ENCODE results near the gene AKAP9. TPM values are rescaled to one million over a fixed set of nuclear protein-coding genes. Genes with fewer than 3 reads are reported as not detected.

AKAP9 gene
- total and polyA plus RNA-seq, 9 of the 15 experiments (the other 6 are each of a cell fraction or from before 2014, with no cell fraction given) = 25.5 to 80.9 (median 46.3) TPM

DNA sequence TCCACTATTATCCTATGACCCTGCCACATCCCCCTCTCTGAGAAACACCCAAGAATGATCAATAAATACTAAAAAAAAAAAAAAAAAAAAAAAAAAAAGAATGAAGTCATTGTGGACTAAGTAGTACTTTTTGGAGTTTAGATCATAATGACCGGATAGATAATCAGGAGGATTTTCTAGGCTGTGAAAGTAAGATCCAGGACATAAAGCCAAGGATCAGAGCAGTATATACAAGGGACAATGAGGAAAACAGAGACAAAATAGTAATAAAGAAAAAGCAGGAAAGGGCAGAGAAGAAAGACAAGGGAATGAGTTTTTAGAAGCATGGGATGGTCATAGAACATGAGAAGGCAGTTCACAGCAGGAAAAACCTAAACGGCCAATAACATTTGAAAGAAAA, 87.6 kb downstream of the AKAP9 start:
- Histone ChIP-seq H3K4me2 (ENCODE audit: insufficient read depth, low read length) (no peak overlapping the region), H3K27ac (ENCODE audit: extremely low read depth, low read depth, low read length) (no peak overlapping the region), H4K20me1 (replicated peaks; ENCODE audit: control insufficient read depth, insufficient read depth, low read length) (no peaks in the 10 kb centered on the region), H3K4me1 (replicated peaks in 1 of 2; ENCODE audit: control insufficient read depth in 2 of 2, insufficient read depth in 2 of 2, low read length in 2 of 2) (no peaks in the 10 kb centered on the region), H3K9ac (ENCODE audit: insufficient read depth in 1 of 2, low read depth in 2 of 2, low read length in 2 of 2) (no peak overlapping the region), H3K4me3 (no peak overlapping the region), H3K9me3 (replicated peaks; ENCODE audit: control insufficient read depth, insufficient read depth, low read depth, low read length) (no peaks in the 10 kb centered on the region), H3K27me3 (ENCODE audit: control insufficient read depth in 2 of 2, insufficient read depth in 2 of 2, low read length in 2 of 2) (no peaks in the 10 kb centered on the region), H3K9me1 (ENCODE audit: control insufficient read depth, insufficient read depth, low read length) (no peaks in the 10 kb centered on the region), H3K36me3 (ENCODE audit: control insufficient read depth, insufficient read depth, low read length) (peaks cover 46% of the 10 kb centered on the region), H2AFZ (ENCODE audit: low read depth, low read length) (no peak overlapping the region), H3K79me2 (ENCODE audit: control insufficient read depth, insufficient read depth, low read length) (no peaks in the 10 kb centered on the region)
- in situ Hi-C loops (cut with MboI) = no loop called here
- intact Hi-C loops (cut with micrococcal nuclease) = no loop called here
- ATAC-seq (no peak), FAIRE-seq (no peak), DNase-seq (ENCODE audit: extremely low read depth in 1 of 4, low spot score in 3 of 4) (no peak)
- TF ChIP-seq OTX1 (CRISPR knock-in tag; IDR thresholded peaks at IDR 0.05) (no peak), MEF2A (IDR thresholded peaks at IDR 0.05; ENCODE audit: control insufficient read depth, low read depth, low read length) (no peak), SRSF1 (IDR thresholded peaks at IDR 0.05; ENCODE audit: low read depth, low read length) (no peak), MAFK (IDR thresholded peaks at IDR 0.05; ENCODE audit: low read length) (no peak), ASH1L (IDR thresholded peaks at IDR 0.05; ENCODE audit: borderline replicate concordance, low read depth, partially characterized antibody) (no peak), NFRKB (IDR thresholded peaks at IDR 0.05; ENCODE audit: low read depth) (no peak), GTF2B (IDR thresholded peaks at IDR 0.05; ENCODE audit: extremely low read depth, insufficient read length) (no peak), ZNF253 (CRISPR knock-in tag; conservative IDR thresholded peaks at IDR 0.05) (no peak), IRF2 (CRISPR knock-in tag; IDR thresholded peaks at IDR 0.05) (no peak), HNRNPLL (IDR thresholded peaks at IDR 0.05; ENCODE audit: low read depth, low read length, poor library complexity, severe bottlenecking) (no peak), ZNF124 (CRISPR knock-in tag; IDR thresholded peaks at IDR 0.05) (no peak)
- TF ChIP-seq, protein P1, sequence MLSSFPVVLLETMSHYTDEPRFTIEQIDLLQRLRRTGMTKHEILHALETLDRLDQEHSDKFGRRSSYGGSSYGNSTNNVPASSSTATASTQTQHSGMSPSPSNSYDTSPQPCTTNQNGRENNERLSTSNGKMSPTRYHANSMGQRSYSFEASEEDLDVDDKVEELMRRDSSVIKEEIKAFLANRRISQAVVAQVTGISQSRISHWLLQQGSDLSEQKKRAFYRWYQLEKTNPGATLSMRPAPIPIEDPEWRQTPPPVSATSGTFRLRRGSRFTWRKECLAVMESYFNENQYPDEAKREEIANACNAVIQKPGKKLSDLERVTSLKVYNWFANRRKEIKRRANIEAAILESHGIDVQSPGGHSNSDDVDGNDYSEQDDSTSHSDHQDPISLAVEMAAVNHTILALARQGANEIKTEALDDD (IDR thresholded peaks at IDR 0.05) = no peak
- no TSS peak for BruUV-seq (replicated peaks)
- 85% methylated on average over 2 of the region's 2 CpGs for WGBS (ENCODE audit: insufficient coverage, low coverage, missing lambda C conversion rate)
- CTCF ChIA-PET (ENCODE audit: low intra/inter-chr PET ratio) = interaction anchor here (0.6 kb wide), 1 partner anchor 144 kb away, joined by 3 read pairs; no protein-coding TSS in a partner anchor
- POLR2A ChIA-PET = no interaction called here
